GM12891 (cell line): ENCODE data around the gene PLCL1. TPM values are rescaled to one million over a fixed set of nuclear protein-coding genes. Genes with fewer than 3 reads are reported as not detected.

ENCODE experiments used
- DNase-seq: peaks from one replicate; pipeline ENCODE4 v3.0.0; 2011; ENCODE audit warnings: low spot score; ENCODE audit not compliant: insufficient read length
- FAIRE-seq: peaks from 2 replicates; lab custom pipeline; 2011; peaks lifted over from hg19 to GRCh38; lab: Jason Lieb, UNC
- PAX5 ChIP-seq: IDR thresholded peaks from 2 replicates; pipeline ENCODE4 v1.6.1; 2011; ENCODE audit warnings: low read length, moderate library complexity, mild to moderate bottlenecking; ENCODE audit not compliant: insufficient read depth, severe bottlenecking
- POLR2A ChIP-seq: IDR thresholded peaks from 2 replicates; pipeline ENCODE4 v1.6.1; 2011; ENCODE audit warnings: low read depth, low read length, control low read depth
- POLR2AphosphoS5 ChIP-seq: IDR thresholded peaks from 2 replicates; pipeline ENCODE4 v1.6.1; 2011; ENCODE audit warnings: low read depth, low read length, control low read depth
- POU2F2 ChIP-seq: IDR thresholded peaks from 2 replicates; pipeline ENCODE4 v1.6.1; 2011; ENCODE audit warnings: low read depth, mild to moderate bottlenecking, control low read depth, low read length, moderate library complexity
- SPI1 ChIP-seq: IDR thresholded peaks from 2 replicates; pipeline ENCODE4 v1.6.1; 2011; ENCODE audit warnings: low read depth, low read length, control low read depth
- TAF1 ChIP-seq: IDR thresholded peaks from 2 replicates; pipeline ENCODE4 v1.6.1; 2011; ENCODE audit warnings: low read depth, low read length, control low read depth
- polyA plus RNA-seq: library from polyadenylated mRNA; unstranded; fragments of >200 nt; gene quantifications from one replicate; pipeline ENCODE4 v1.2.1, GENCODE V29; 2012; ENCODE audit warnings: low read depth, missing spikeins, inconsistent platforms; ENCODE audit not compliant: missing spikeins

The PLCL1 gene
- polyA plus RNA-seq, result 0.33 TPM

GRCh38 chr2:197804049-197804757 lies at the start of gene PLCL1:
TSS of gene PLCL1 (plus strand) at chr2:197804593.
- DNase-seq (peak; percentile 78), FAIRE-seq (peak; percentile 45)

GRCh38 chr2:197759013-197759412 lies 45.4 kb upstream of the PLCL1 start:
- no peak for TF ChIP-seq POLR2AphosphoS5
- no peak for TF ChIP-seq POLR2A
- TF ChIP-seq SPI1, result no peak
- TF ChIP-seq POU2F2, result no peak
- no peak for TF ChIP-seq PAX5
- no peak for TF ChIP-seq TAF1
- FAIRE-seq (no peak), DNase-seq (no peak)

More at GRCh38 chr2:197804049-197804757, at the start of gene PLCL1:
- no peak for TF ChIP-seq POLR2AphosphoS5
- TF ChIP-seq POLR2A, result no peak

GRCh38 chr2:197759625-197760292 lies 44.6 kb upstream of the PLCL1 start:
- TF ChIP-seq POLR2AphosphoS5 (no peak), TAF1 (no peak), POU2F2 (no peak), PAX5 (no peak), POLR2A (no peak), SPI1 (no peak)
- DNase-seq, result no peak
- FAIRE-seq, result no peak

GRCh38 chr2:197760293-197760657 lies 44.1 kb upstream of the PLCL1 start:
- TF ChIP-seq POU2F2 (no peak), POLR2A (no peak), TAF1 (no peak), PAX5 (no peak), POLR2AphosphoS5 (no peak), SPI1 (no peak)
- no peak for FAIRE-seq

GRCh38 chr2:197777823-197778407 lies 26.5 kb upstream of the PLCL1 start:
- DNase-seq (no peak), FAIRE-seq (peak; percentile 51)

More at GRCh38 chr2:197760293-197760657, 44.1 kb upstream of the PLCL1 start:
- DNase-seq, result no peak

GRCh38 chr2:197779261-197779660 lies 25.1 kb upstream of the PLCL1 start:
- TF ChIP-seq PAX5 (no peak), POU2F2 (no peak), SPI1 (no peak), TAF1 (no peak), POLR2A (no peak), POLR2AphosphoS5 (no peak)
- DNase-seq, result no peak
- FAIRE-seq, result no peak

More at GRCh38 chr2:197777823-197778407, 26.5 kb upstream of the PLCL1 start:
- TF ChIP-seq POLR2A (no peak), PAX5 (no peak), SPI1 (no peak), POLR2AphosphoS5 (no peak), POU2F2 (no peak), TAF1 (no peak)

GRCh38 chr2:197782126-197782525 lies 22.3 kb upstream of the PLCL1 start:
- DNase-seq, result no peak
- no peak for FAIRE-seq
- TF ChIP-seq TAF1 (no peak), SPI1 (no peak), POU2F2 (no peak), POLR2A (no peak), POLR2AphosphoS5 (no peak), PAX5 (no peak)

- DNase-seq (no peak), FAIRE-seq (no peak)
- TF ChIP-seq TAF1 (no peak), POLR2AphosphoS5 (no peak), POLR2A (no peak), SPI1 (no peak), POU2F2 (no peak), PAX5 (no peak)
Measured at GRCh38 chr2:197784956-197785941, 19.1 kb upstream of the PLCL1 start, which contains the start of gene BOLL. TSS of gene BOLL (minus strand) at chr2:197785319. CDS start at chr2:197781850, 3,469 bp downstream.
